WTC11 (cell line): Measurements from ENCODE around the gene HSDL1. TPM values are rescaled to one million over a fixed set of nuclear protein-coding genes. Genes with fewer than 3 reads are reported as not detected.

Source experiments
- ATAC-seq: fragments of 200-7000 bp; cut with Tn5 transposase; 2 replicates; pipeline ENCODE4 v1.10.0; 2021; ENCODE audit warnings: mild to moderate bottlenecking, moderate library complexity
- CTCF ChIA-PET: fragments of 300-600 bp; sonication (Branson Sonifier 250); formaldehyde crosslinking; loops from one replicate; lab custom pipeline; 2021; ENCODE audit warnings: antibody characterized with exemption; lab: Charles Lee
- POLR2A ChIA-PET: fragments of 350-600 bp; sonication (Branson Sonifier 250); formaldehyde crosslinking; loops from one replicate; lab custom pipeline; 2021; ENCODE audit warnings: antibody characterized with exemption; lab: Charles Lee
- DNase-seq: peaks from one replicate; pipeline ENCODE4 v3.0.0; 2021; ENCODE audit warnings: low spot score
- H3K27ac Mint-ChIP-seq: 2 replicates; pipeline ENCODE4 v1.8.0; 2021; ENCODE audit warnings: mixed read lengths
- H3K27me3 Mint-ChIP-seq: 2 replicates; pipeline ENCODE4 v1.8.0; 2021; ENCODE audit warnings: low read depth, mild to moderate bottlenecking, moderate library complexity, mixed read lengths
- H3K36me3 Mint-ChIP-seq: 2 replicates; pipeline ENCODE4 v1.8.0; 2021; ENCODE audit warnings: mixed read lengths
- H3K4me1 Mint-ChIP-seq: 2 replicates; pipeline ENCODE4 v1.8.0; 2022; ENCODE audit warnings: mixed read lengths
- H3K4me3 Mint-ChIP-seq: 2 replicates; pipeline ENCODE4 v1.8.0; 2021; ENCODE audit warnings: mild to moderate bottlenecking, moderate library complexity, mixed read lengths
- H3K9me3 Mint-ChIP-seq: 2 replicates; pipeline ENCODE4 v1.8.0; 2021; ENCODE audit warnings: mixed read lengths
- ATF3 ChIP-seq: sonication (generic); formaldehyde crosslinking; conservative IDR thresholded peaks from 2 replicates; pipeline ENCODE4 v1.8.1; 2022; ENCODE audit warnings: mild to moderate bottlenecking, missing genetic modification reagents
- CTCF ChIP-seq: fragments of 200-600 bp; IDR thresholded peaks from 2 replicates; pipeline ENCODE4 v1.8.0; 2022; ENCODE audit warnings: antibody characterized with exemption
- GABPB1 ChIP-seq: sonication (generic); formaldehyde crosslinking; IDR thresholded peaks from 2 replicates; pipeline ENCODE4 v1.8.1; 2023; ENCODE audit warnings: mild to moderate bottlenecking, missing genetic modification reagents
- GRHL2 ChIP-seq: fragments of 250-450 bp; sonication (Bioruptor Pico); IDR thresholded peaks from 2 replicates; pipeline ENCODE4 v1.8.0; 2022; ENCODE audit warnings: mild to moderate bottlenecking, moderate library complexity; ENCODE audit not compliant: insufficient replicate concordance, severe bottlenecking
- GTF2I ChIP-seq: fragments of 250-450 bp; sonication (Bioruptor Pico); conservative IDR thresholded peaks from 2 replicates; pipeline ENCODE4 v1.4.0; 2021; ENCODE audit warnings: mild to moderate bottlenecking
- IRF2 ChIP-seq: sonication (generic); formaldehyde crosslinking; IDR thresholded peaks from 2 replicates; pipeline ENCODE4 v1.8.0; 2022; ENCODE audit warnings: low read depth, missing genetic modification reagents, borderline replicate concordance
- NFE2L1 ChIP-seq: sonication (generic); formaldehyde crosslinking; IDR thresholded peaks from 2 replicates; pipeline ENCODE4 v1.8.1; 2023; ENCODE audit warnings: missing genetic modification reagents
- SMAD4 ChIP-seq: sonication (generic); formaldehyde crosslinking; IDR thresholded peaks from 2 replicates; pipeline ENCODE4 v1.8.0; 2022; ENCODE audit warnings: mild to moderate bottlenecking, missing genetic modification reagents
- SP1 ChIP-seq: sonication (generic); formaldehyde crosslinking; conservative IDR thresholded peaks from 2 replicates; pipeline ENCODE4 v1.8.1; 2022; ENCODE audit warnings: missing genetic modification reagents
- STAT6 ChIP-seq: sonication (generic); formaldehyde crosslinking; conservative IDR thresholded peaks from 2 replicates; pipeline ENCODE4 v1.8.1; 2023; ENCODE audit warnings: mild to moderate bottlenecking, low read depth, missing genetic modification reagents, moderate library complexity
- ZNF317 ChIP-seq: sonication (generic); formaldehyde crosslinking; IDR thresholded peaks from 2 replicates; pipeline ENCODE4 v1.8.1; 2023; ENCODE audit warnings: low read depth, mild to moderate bottlenecking, moderate library complexity, missing genetic modification reagents, borderline replicate concordance
- ZNF416 ChIP-seq: fragments of 250-450 bp; sonication (Bioruptor Pico); IDR thresholded peaks from 2 replicates; pipeline ENCODE4 v1.9.0; 2021; ENCODE audit warnings: mild to moderate bottlenecking, inconsistent platforms
- total RNA-seq: library from RNA; stranded (reverse); gene quantifications from 3 replicates; pipeline ENCODE4 v1.2.3, GENCODE V29; 2021
- TF ChIP-seq, protein P1 (sequence below): sonication (generic); formaldehyde crosslinking; IDR thresholded peaks from 2 replicates; pipeline ENCODE4 v1.8.0; 2022; ENCODE audit warnings: mild to moderate bottlenecking, missing genetic modification reagents
- TF ChIP-seq, protein P2 (sequence below): fragments of 250-450 bp; sonication (Bioruptor Pico); IDR thresholded peaks from 2 replicates; pipeline ENCODE4 v2.1.2; 2022; ENCODE audit warnings: mild to moderate bottlenecking, moderate library complexity
- TF ChIP-seq, protein P3 (sequence below): fragments of 250-450 bp; sonication (Bioruptor Pico); IDR thresholded peaks from 2 replicates; pipeline ENCODE4 v1.9.0; 2021; ENCODE audit warnings: mild to moderate bottlenecking
- TF ChIP-seq, protein P4 (sequence below): sonication (generic); formaldehyde crosslinking; IDR thresholded peaks from 2 replicates; pipeline ENCODE4 v1.8.1; 2023; ENCODE audit warnings: mild to moderate bottlenecking, moderate library complexity, missing genetic modification reagents
- TF ChIP-seq, protein P5 (sequence below): sonication (generic); formaldehyde crosslinking; IDR thresholded peaks from 2 replicates; pipeline ENCODE4 v1.8.1; 2022; ENCODE audit warnings: mild to moderate bottlenecking, moderate library complexity, missing genetic modification reagents

HSDL1 gene
- total RNA-seq, 1 experiment from 2014 or later = 48.6 TPM

DNA sequence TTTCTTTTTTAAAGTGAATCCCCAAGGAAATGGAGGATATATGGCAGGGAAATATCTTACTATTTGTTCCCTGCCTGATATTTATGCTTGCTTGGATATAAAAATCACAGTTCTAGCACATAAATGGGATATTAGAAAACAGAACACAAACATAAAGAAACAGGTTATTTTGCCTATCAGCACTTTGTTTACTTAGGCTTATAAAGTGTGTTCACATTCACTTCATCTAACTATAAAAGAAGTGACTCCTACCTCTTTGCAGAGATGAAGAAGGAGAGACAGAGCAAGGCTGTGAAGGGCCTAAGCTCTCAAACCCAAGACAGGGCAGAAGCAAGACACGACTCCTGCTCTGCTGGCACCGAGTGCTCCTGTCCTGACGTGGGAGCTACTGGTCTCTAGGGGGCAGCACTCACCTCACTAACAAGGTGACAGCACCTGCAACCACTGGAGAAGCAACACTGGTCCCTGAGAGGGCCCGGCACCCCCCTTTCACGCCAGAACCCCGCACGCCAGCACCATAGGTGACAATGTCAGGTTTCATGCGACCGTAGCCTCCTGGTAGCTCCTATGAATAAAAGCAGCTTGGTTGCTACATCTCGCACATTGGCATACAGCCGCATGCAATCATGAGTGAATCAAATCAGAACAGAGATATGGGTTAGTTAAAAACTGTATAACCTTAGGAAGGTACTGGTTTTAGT is 60.3 kb downstream of the HSDL1 start:
- Mint-ChIP-seq H3K9me3 (no peaks in the 10 kb centered on the region), H3K27me3 (no peaks in the 10 kb centered on the region), H3K4me3 (no peak overlapping the region), H3K4me1 (no peaks in the 10 kb centered on the region)
- CTCF ChIA-PET = interaction anchor here (0.6 to 4.3 kb wide), 41 partner anchors 10 to 397 kb away, joined by 3 to 28 read pairs (median 4); partner anchors contain the start of genes ATP2C2, DNAAF1, HSDL1 and KCNG4
- ATAC-seq (peak; percentile 98), DNase-seq (peak; percentile 81)
- POLR2A ChIA-PET = interaction anchor here (0.6 kb wide), 1 partner anchor 32 kb away, joined by 3 read pairs; the partner anchor contains the start of gene MBTPS1
- TF ChIP-seq IRF2 (CRISPR knock-in tag) = no peak
- no peak for TF ChIP-seq ZNF317 (CRISPR knock-in tag)
- peak; percentile 73 for TF ChIP-seq CTCF
- TF ChIP-seq, all 79 proteins: peak for 1
- Mint-ChIP-seq H3K27ac (no peak overlapping the region), H3K36me3 (peaks cover 58% of the 10 kb centered on the region)

DNA sequence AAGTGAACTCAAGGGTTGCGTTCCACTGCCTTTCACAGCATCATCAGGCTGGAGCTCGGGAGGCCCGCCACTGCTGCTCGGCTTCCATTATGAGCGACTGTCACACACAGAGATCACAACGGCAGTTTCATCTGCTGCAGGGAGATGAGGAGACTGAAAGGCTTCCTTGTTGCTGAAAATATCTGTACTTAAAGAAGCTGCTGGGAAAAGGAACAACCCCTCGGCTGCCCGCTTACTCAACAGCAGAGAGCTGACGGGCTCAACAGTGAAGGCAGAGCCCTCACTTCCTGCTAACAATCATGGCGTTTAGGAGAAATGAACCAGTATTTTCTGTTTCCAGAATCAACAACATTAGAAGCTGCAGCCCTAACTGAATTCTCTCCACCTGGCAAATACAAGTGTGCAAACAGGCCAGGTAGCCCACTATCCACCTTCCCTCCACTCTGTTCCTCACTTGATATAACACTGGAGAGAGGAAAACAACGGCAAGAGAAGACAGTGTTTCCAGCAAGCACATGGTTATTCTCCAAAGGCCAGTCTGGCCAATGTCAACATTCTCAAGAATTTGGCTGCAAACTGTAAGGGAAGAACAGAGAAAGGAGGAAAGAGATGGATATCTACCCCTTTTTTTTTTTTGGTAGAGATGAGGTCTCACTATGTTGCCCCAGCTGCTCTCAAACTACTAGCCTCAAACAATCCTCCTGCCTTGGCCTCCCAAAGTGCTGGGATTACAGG is 62.0 kb downstream of the HSDL1 start:
- TF ChIP-seq STAT6 (CRISPR knock-in tag) (no peak), GABPB1 (no peak), SMAD4 (CRISPR knock-in tag) (no peak), ATF3 (no peak), ZNF416 (CRISPR knock-in tag) (no peak), GTF2I (no peak), GRHL2 (CRISPR knock-in tag) (no peak), SP1 (CRISPR knock-in tag) (no peak), NFE2L1 (CRISPR knock-in tag) (no peak)
- TF ChIP-seq, protein P1, sequence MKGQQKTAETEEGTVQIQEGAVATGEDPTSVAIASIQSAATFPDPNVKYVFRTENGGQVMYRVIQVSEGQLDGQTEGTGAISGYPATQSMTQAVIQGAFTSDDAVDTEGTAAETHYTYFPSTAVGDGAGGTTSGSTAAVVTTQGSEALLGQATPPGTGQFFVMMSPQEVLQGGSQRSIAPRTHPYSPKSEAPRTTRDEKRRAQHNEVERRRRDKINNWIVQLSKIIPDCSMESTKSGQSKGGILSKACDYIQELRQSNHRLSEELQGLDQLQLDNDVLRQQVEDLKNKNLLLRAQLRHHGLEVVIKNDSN = no peak
- TF ChIP-seq, protein P2, sequence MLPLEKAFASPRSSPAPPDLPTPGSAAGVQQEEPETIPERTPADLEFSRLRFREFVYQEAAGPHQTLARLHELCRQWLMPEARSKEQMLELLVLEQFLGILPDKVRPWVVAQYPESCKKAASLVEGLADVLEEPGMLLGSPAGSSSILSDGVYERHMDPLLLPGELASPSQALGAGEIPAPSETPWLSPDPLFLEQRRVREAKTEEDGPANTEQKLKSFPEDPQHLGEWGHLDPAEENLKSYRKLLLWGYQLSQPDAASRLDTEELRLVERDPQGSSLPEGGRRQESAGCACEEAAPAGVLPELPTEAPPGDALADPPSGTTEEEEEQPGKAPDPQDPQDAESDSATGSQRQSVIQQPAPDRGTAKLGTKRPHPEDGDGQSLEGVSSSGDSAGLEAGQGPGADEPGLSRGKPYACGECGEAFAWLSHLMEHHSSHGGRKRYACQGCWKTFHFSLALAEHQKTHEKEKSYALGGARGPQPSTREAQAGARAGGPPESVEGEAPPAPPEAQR (CRISPR knock-in tag) = no peak
- TF ChIP-seq, protein P3, sequence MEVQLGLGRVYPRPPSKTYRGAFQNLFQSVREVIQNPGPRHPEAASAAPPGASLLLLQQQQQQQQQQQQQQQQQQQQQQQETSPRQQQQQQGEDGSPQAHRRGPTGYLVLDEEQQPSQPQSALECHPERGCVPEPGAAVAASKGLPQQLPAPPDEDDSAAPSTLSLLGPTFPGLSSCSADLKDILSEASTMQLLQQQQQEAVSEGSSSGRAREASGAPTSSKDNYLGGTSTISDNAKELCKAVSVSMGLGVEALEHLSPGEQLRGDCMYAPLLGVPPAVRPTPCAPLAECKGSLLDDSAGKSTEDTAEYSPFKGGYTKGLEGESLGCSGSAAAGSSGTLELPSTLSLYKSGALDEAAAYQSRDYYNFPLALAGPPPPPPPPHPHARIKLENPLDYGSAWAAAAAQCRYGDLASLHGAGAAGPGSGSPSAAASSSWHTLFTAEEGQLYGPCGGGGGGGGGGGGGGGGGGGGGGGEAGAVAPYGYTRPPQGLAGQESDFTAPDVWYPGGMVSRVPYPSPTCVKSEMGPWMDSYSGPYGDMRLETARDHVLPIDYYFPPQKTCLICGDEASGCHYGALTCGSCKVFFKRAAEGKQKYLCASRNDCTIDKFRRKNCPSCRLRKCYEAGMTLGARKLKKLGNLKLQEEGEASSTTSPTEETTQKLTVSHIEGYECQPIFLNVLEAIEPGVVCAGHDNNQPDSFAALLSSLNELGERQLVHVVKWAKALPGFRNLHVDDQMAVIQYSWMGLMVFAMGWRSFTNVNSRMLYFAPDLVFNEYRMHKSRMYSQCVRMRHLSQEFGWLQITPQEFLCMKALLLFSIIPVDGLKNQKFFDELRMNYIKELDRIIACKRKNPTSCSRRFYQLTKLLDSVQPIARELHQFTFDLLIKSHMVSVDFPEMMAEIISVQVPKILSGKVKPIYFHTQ = no peak
- TF ChIP-seq, protein P4, sequence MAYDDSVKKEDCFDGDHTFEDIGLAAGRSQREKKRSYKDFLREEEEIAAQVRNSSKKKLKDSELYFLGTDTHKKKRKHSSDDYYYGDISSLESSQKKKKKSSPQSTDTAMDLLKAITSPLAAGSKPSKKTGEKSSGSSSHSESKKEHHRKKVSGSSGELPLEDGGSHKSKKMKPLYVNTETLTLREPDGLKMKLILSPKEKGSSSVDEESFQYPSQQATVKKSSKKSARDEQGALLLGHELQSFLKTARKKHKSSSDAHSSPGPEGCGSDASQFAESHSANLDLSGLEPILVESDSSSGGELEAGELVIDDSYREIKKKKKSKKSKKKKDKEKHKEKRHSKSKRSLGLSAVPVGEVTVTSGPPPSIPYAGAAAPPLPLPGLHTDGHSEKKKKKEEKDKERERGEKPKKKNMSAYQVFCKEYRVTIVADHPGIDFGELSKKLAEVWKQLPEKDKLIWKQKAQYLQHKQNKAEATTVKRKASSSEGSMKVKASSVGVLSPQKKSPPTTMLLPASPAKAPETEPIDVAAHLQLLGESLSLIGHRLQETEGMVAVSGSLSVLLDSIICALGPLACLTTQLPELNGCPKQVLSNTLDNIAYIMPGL (CRISPR knock-in tag) = no peak
- TF ChIP-seq, protein P5, sequence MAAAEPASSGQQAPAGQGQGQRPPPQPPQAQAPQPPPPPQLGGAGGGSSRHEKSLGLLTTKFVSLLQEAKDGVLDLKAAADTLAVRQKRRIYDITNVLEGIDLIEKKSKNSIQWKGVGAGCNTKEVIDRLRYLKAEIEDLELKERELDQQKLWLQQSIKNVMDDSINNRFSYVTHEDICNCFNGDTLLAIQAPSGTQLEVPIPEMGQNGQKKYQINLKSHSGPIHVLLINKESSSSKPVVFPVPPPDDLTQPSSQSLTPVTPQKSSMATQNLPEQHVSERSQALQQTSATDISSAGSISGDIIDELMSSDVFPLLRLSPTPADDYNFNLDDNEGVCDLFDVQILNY (CRISPR knock-in tag) = no peak
- H3K4me1 Mint-ChIP-seq = no peaks in the 10 kb centered on the region
- ChIA-PET POLR2A (no interaction called here), CTCF (interaction anchor here (0.6 to 2.2 kb wide), 4 partner anchors 73 to 126 kb away, joined by 3 to 10 read pairs (median 5); partner anchors contain the start of gene TAF1C)
- DNase-seq (no peak), ATAC-seq (no peak)
- H3K4me3 Mint-ChIP-seq = no peak overlapping the region
- H3K9me3 Mint-ChIP-seq = no peaks in the 10 kb centered on the region
- H3K36me3 Mint-ChIP-seq = peaks cover 45% of the 10 kb centered on the region
- H3K27ac Mint-ChIP-seq = no peak overlapping the region
- no peaks in the 10 kb centered on the region for H3K27me3 Mint-ChIP-seq
